Smooth muscle cell (in vitro differentiated cells): ENCODE results near the gene C21orf58. TPM values are rescaled to one million over a fixed set of nuclear protein-coding genes. Genes with fewer than 3 reads are reported as not detected.

Source experiments
- DNase-seq: peaks from one replicate; lab custom pipeline; 2025; ENCODE audit not compliant: unreplicated experiment; lab: John Stamatoyannopoulos, UW
- H2AFZ ChIP-seq: fragments of 200-600 bp; sonication (generic); 2 replicates; pipeline ENCODE4 v1.6.0; 2016; ENCODE audit warnings: antibody characterized with exemption, low read depth, mild to moderate bottlenecking
- H3F3A ChIP-seq: fragments of 200-600 bp; sonication (generic); 2 replicates; pipeline ENCODE4 v1.6.0; 2017; ENCODE audit warnings: antibody characterized with exemption, low read depth
- H3K27ac ChIP-seq: fragments of 200-600 bp; sonication (generic); 2 replicates; pipeline ENCODE4 v1.5.1; 2016; ENCODE audit warnings: low read depth, mild to moderate bottlenecking
- H3K27me3 ChIP-seq: fragments of 200-600 bp; sonication (generic); 2 replicates; pipeline ENCODE4 v1.6.1; 2016; ENCODE audit warnings: low read depth, mild to moderate bottlenecking
- H3K36me3 ChIP-seq: fragments of 200-600 bp; sonication (generic); 2 replicates; pipeline ENCODE4 v1.5.1; 2016; ENCODE audit warnings: low read depth
- H3K4me1 ChIP-seq: fragments of 200-600 bp; sonication (generic); 2 replicates; pipeline ENCODE4 v1.5.1; 2016; ENCODE audit warnings: low read depth
- H3K4me2 ChIP-seq: fragments of 200-600 bp; sonication (generic); 2 replicates; pipeline ENCODE4 v1.6.0; 2016; ENCODE audit warnings: mild to moderate bottlenecking
- H3K4me3 ChIP-seq: fragments of 200-600 bp; sonication (generic); 2 replicates; pipeline ENCODE4 v1.5.1; 2016; ENCODE audit warnings: mild to moderate bottlenecking
- H3K79me2 ChIP-seq: fragments of 200-600 bp; sonication (generic); 2 replicates; pipeline ENCODE4 v1.6.0; 2016; ENCODE audit warnings: low read depth, mild to moderate bottlenecking
- H3K9ac ChIP-seq: fragments of 200-600 bp; sonication (generic); 2 replicates; pipeline ENCODE4 v1.6.0; 2016; ENCODE audit warnings: low read depth
- H3K9me3 ChIP-seq: fragments of 200-600 bp; sonication (generic); replicated peaks from 2 replicates; pipeline ENCODE4 v1.5.1; 2016; ENCODE audit warnings: low read depth
- H4K20me1 ChIP-seq: fragments of 200-600 bp; sonication (generic); 2 replicates; pipeline ENCODE4 v1.6.0; 2016; ENCODE audit warnings: low read depth
- CTCF ChIP-seq: fragments of 200-600 bp; sonication (generic); IDR thresholded peaks from 2 replicates; pipeline ENCODE4 v1.5.1; 2017; ENCODE audit warnings: borderline replicate concordance, mild to moderate bottlenecking, antibody characterized with exemption; ENCODE audit not compliant: insufficient read depth, poor library complexity, severe bottlenecking
- WGBS: methylation state at CpG from one replicate; pipeline ENCODE4 v1.1.7; 2016; ENCODE audit warnings: low lambda C conversion rate; 5-methylcytosine and 5-hydroxymethylcytosine counted together
- polyA plus RNA-seq: library from polyadenylated mRNA; unstranded; fragments of >200 nt; fragmentation: Nextera tagmentation; extraction: Ambion mirVana; gene quantifications from 2 replicates; pipeline ENCODE4 v1.2.1, GENCODE V29; 2016
- total RNA-seq: library from RNA; depleted of rRNA; stranded (reverse); fragments of >200 nt; gene quantifications from 2 replicates; pipeline ENCODE4 v1.2.3, GENCODE V29; 2014

C21orf58 gene
- total and polyA plus RNA-seq, 2 experiments from 2014 or later: 3.9 to 4.5 TPM

- WGBS: 95% methylated on average over 10 of the region's 10 CpGs
- H3K4me3 ChIP-seq: no peak overlapping the region
- H3K9me3 ChIP-seq: no peaks in the 10 kb centered on the region
- H3K27me3 ChIP-seq: no peaks in the 10 kb centered on the region
- H2AFZ ChIP-seq: no peak overlapping the region
- no peak for DNase-seq
- H3F3A ChIP-seq: no peaks in the 10 kb centered on the region
- no peaks in the 10 kb centered on the region for H3K36me3 ChIP-seq
- H3K4me1 ChIP-seq: no peaks in the 10 kb centered on the region
- no peak overlapping the region for H3K4me2 ChIP-seq
- TF ChIP-seq CTCF: no peak
- peaks cover 7% of the 10 kb centered on the region for H4K20me1 ChIP-seq
- no peak overlapping the region for H3K27ac ChIP-seq
- no peak overlapping the region for H3K9ac ChIP-seq
- no peaks in the 10 kb centered on the region for H3K79me2 ChIP-seq
Observed at GRCh38 chr21:46361176-46361575, 37.5 kb upstream of the C21orf58 start.

- no peak overlapping the region for H3K27ac ChIP-seq
- no peaks in the 10 kb centered on the region for H3K36me3 ChIP-seq
- H3K4me1 ChIP-seq: no peaks in the 10 kb centered on the region
- no peak overlapping the region for H2AFZ ChIP-seq
- H3K9ac ChIP-seq: no peak overlapping the region
- H3K9me3 ChIP-seq: no peaks in the 10 kb centered on the region
- no peaks in the 10 kb centered on the region for H3K79me2 ChIP-seq
- H3K27me3 ChIP-seq: no peaks in the 10 kb centered on the region
- no peak for DNase-seq
- no peaks in the 10 kb centered on the region for H3F3A ChIP-seq
- H3K4me2 ChIP-seq: no peak overlapping the region
- no peak for TF ChIP-seq CTCF
- H4K20me1 ChIP-seq: peaks cover 7% of the 10 kb centered on the region
- 96% methylated on average over 19 of the region's 19 CpGs for WGBS
- no peak overlapping the region for H3K4me3 ChIP-seq
Observed at GRCh38 chr21:46357684-46358425, 34.2 kb upstream of the C21orf58 start.

- H3K4me3 ChIP-seq: no peak overlapping the region
Observed at GRCh38 chr21:46357335-46357604, 33.6 kb upstream of the C21orf58 start.

More at GRCh38 chr21:46357335-46357604, 33.6 kb upstream of the C21orf58 start:
- TF ChIP-seq CTCF: no peak
- H3K27me3 ChIP-seq: no peaks in the 10 kb centered on the region
- H2AFZ ChIP-seq: no peak overlapping the region
- H3K4me1 ChIP-seq: no peaks in the 10 kb centered on the region
- H3F3A ChIP-seq: no peaks in the 10 kb centered on the region
- no peaks in the 10 kb centered on the region for H3K9me3 ChIP-seq
- H3K4me2 ChIP-seq: no peak overlapping the region
- H3K79me2 ChIP-seq: no peaks in the 10 kb centered on the region
- no peaks in the 10 kb centered on the region for H3K36me3 ChIP-seq
- H3K27ac ChIP-seq: no peak overlapping the region
- H4K20me1 ChIP-seq: peaks cover 7% of the 10 kb centered on the region
- H3K9ac ChIP-seq: no peak overlapping the region
- no peak for DNase-seq
- 97% methylated on average over 4 of the region's 4 CpGs for WGBS
